ENCODE results near the gene CNTROB. TPM values are rescaled to one million over a fixed set of nuclear protein-coding genes. Genes with fewer than 3 reads are reported as not detected.

Gene CNTROB
- total and polyA plus RNA-seq, 2 of the 4 experiments (the other 2 are of a cell fraction) = 12.7 to 26.4 TPM

DNA sequence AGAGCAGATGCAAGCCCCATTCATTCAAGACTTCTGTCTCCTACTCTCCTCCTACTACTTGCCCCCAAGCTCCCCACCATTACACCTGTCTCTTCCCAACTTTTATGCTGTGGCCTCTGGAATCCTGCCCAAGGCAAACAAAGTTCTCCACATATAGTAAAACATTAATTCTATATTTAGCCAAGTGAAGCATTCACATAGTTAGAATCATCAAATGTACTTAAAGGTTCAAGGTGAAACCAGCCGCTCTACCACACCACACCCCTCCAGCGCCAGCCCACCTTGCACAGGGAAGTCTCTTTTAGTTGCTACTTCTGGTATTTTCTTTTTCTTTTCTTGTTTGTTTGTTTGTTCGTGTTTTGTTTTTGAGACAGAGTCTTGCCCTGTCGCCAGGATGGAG, 45.0 kb downstream of the CNTROB start:
- Histone ChIP-seq H4K5ac (ENCODE audit: low read depth, low read length) (no peak overlapping the region), H3K23ac (ENCODE audit: low read depth, low read length) (no peak overlapping the region), H2BK20ac (ENCODE audit: low read depth, low read length) (no peak overlapping the region), H3K4me1 (ENCODE audit: control insufficient read depth, insufficient read depth, low read length) (peaks cover 2% of the 10 kb centered on the region; the same call in 1 of the 2 replicates), H3K9me1 (ENCODE audit: insufficient read depth, low read length) (no peaks in the 10 kb centered on the region), H3K27ac (ENCODE audit: insufficient read depth, low read length) (no peak overlapping the region), H3K56ac (ENCODE audit: extremely low read depth, insufficient read depth, low read length) (no peak overlapping the region), H2AK5ac (ENCODE audit: low read depth, low read length) (no peak overlapping the region), H3K36me3 (ENCODE audit: control insufficient read depth, insufficient read depth, low read length) (no peaks in the 10 kb centered on the region), H4K8ac (ENCODE audit: low read depth in 2 of 2, low read length in 2 of 2) (no peak overlapping the region), H3K4me3 (ENCODE audit: insufficient read depth, low read depth, low read length) (no peak overlapping the region), H3K4me2 (ENCODE audit: low read depth, low read length) (no peak overlapping the region), H3K18ac (ENCODE audit: low read depth, low read length) (no peak overlapping the region), H2BK15ac (ENCODE audit: low read depth, low read length) (no peak overlapping the region), H3K79me1 (ENCODE audit: low read depth in 1 of 2, low read length in 2 of 2) (no peaks in the 10 kb centered on the region), H2BK5ac (ENCODE audit: low read depth, low read length, poor library complexity, severe bottlenecking) (no peak overlapping the region), H3K14ac (replicated peaks; ENCODE audit: low read depth, low read length) (no peak overlapping the region), H2AK9ac (replicated peaks; ENCODE audit: low read depth, low read length, poor library complexity) (no peak overlapping the region), H3K9me3 (ENCODE audit: control insufficient read depth, insufficient read depth, low read length) (peaks cover 9% of the 10 kb centered on the region; the same call in 1 of the 2 replicates), H3K9ac (ENCODE audit: low read depth, low read length) (no peak overlapping the region), H3K27me3 (ENCODE audit: control insufficient read depth, insufficient read depth, low read length) (peaks cover 9% of the 10 kb centered on the region), H4K20me1 (ENCODE audit: insufficient read depth, low read length) (no peaks in the 10 kb centered on the region), H3K4ac (ENCODE audit: low read depth, low read length) (no peak overlapping the region), H2AFZ (replicated peaks; ENCODE audit: low read length, poor library complexity) (no peak overlapping the region), H4K91ac (ENCODE audit: insufficient read depth, low read depth, low read length) (no peak overlapping the region), H2BK120ac (ENCODE audit: low read depth, low read length) (no peak overlapping the region)
- dilution Hi-C loops (cut with HindIII; ENCODE audit: low sequenced_read_pairs, unreplicated experiment) (no loop called here), in situ Hi-C loops (cut with MboI; ENCODE audit: low sequenced_read_pairs) (loop anchor here (25.0 kb wide), 1 partner anchor 240 kb away; no protein-coding TSS in a partner anchor), intact Hi-C loops (cut with micrococcal nuclease) (no loop called here)
- ATAC-seq (ENCODE audit: low read depth) = no peak
- CTCF ChIA-PET = no interaction called here
- POLR2A ChIA-PET (ENCODE audit: unreplicated experiment) = no interaction called here
- no TSS peak for BruUV-seq (replicated peaks)
- no peak for TF ChIP-seq NFE2L2 (IDR thresholded peaks at IDR 0.05; ENCODE audit: low read depth, low read length)
- TF ChIP-seq, protein P1, sequence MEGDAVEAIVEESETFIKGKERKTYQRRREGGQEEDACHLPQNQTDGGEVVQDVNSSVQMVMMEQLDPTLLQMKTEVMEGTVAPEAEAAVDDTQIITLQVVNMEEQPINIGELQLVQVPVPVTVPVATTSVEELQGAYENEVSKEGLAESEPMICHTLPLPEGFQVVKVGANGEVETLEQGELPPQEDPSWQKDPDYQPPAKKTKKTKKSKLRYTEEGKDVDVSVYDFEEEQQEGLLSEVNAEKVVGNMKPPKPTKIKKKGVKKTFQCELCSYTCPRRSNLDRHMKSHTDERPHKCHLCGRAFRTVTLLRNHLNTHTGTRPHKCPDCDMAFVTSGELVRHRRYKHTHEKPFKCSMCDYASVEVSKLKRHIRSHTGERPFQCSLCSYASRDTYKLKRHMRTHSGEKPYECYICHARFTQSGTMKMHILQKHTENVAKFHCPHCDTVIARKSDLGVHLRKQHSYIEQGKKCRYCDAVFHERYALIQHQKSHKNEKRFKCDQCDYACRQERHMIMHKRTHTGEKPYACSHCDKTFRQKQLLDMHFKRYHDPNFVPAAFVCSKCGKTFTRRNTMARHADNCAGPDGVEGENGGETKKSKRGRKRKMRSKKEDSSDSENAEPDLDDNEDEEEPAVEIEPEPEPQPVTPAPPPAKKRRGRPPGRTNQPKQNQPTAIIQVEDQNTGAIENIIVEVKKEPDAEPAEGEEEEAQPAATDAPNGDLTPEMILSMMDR (conservative IDR thresholded peaks at IDR 0.05; ENCODE audit: low read depth, low read length) = no peak
- no peak for TF ChIP-seq MAFK (IDR thresholded peaks at IDR 0.05; ENCODE audit: low read depth, low read length)
- no peak for TF ChIP-seq MAZ (IDR thresholded peaks at IDR 0.05; ENCODE audit: borderline replicate concordance, low read depth, low read length)
- no peak for TF ChIP-seq BHLHE40 (IDR thresholded peaks at IDR 0.05; ENCODE audit: low read depth, low read length)
- no peak for TF ChIP-seq RCOR1 (IDR thresholded peaks at IDR 0.05; ENCODE audit: insufficient replicate concordance, low read length)
- no peak for TF ChIP-seq RFX5 (IDR thresholded peaks at IDR 0.05; ENCODE audit: low read depth, low read length)
- no peak for TF ChIP-seq POLR2A (IDR thresholded peaks at IDR 0.05; ENCODE audit: low read depth, low read length)
- TF ChIP-seq CEBPB (IDR thresholded peaks at IDR 0.05; ENCODE audit: low read depth, low read length) = no peak
- no peak for TF ChIP-seq MXI1 (IDR thresholded peaks at IDR 0.05; ENCODE audit: borderline replicate concordance, low read depth, low read length)
- DNase-seq = no peak
- no CpG with 5 or more reads among the region's 4 CpGs for WGBS, 2 experiments (ENCODE audit: extremely low coverage in 2 of 2, insufficient read length in 1 of 2)
